Lung (tissue), 12 donors: Measurements from ENCODE around the gene ALDH1A1. TPM values are rescaled to one million over a fixed set of nuclear protein-coding genes. Genes with fewer than 3 reads are reported as not detected.

Experiments
- ATAC-seq: fragments of 200-7000 bp; cut with Tn5 transposase; one replicate; pipeline ENCODE4 v1.9.1; 2020; ENCODE audit warnings: moderate number of reproducible peaks; ENCODE audit not compliant: insufficient read depth, low FRiP score
- DNase-seq, 3 donors: peaks; one replicate each; pipeline ENCODE4 v3.0.0-alpha.2; 2013 to 2017
- H3K27ac ChIP-seq, 2 donors: one replicate each; pipeline ENCODE4 v1.5.1; 2013; ENCODE audit warnings: mild to moderate bottlenecking in 2 of 2, moderate library complexity in 2 of 2, control low read depth in 1 of 2, inconsistent platforms in 1 of 2, low read depth in 1 of 2, low read length in 1 of 2
- H3K27me3 ChIP-seq, 3 donors: one replicate each; pipeline ENCODE4 v1.5.1; 2013; ENCODE audit warnings: low read length in 2 of 3; ENCODE audit not compliant: control insufficient read depth in 3 of 3, insufficient read depth in 3 of 3
- H3K36me3 ChIP-seq, 4 donors: one replicate each; pipeline ENCODE4 v1.5.1; 2013; ENCODE audit warnings: low read length in 4 of 4, mild to moderate bottlenecking in 1 of 4, moderate library complexity in 1 of 4; ENCODE audit not compliant: control insufficient read depth in 4 of 4, insufficient read depth in 4 of 4
- H3K4me1 ChIP-seq, 5 donors: one replicate each; pipeline ENCODE4 v1.5.1; 2013; ENCODE audit warnings: low read length in 5 of 5, mild to moderate bottlenecking in 2 of 5, moderate library complexity in 1 of 5; ENCODE audit not compliant: control insufficient read depth in 5 of 5, insufficient read depth in 5 of 5
- H3K4me3 ChIP-seq: one replicate; pipeline ENCODE4 v1.5.1; 2013; ENCODE audit warnings: mild to moderate bottlenecking, control low read depth, moderate library complexity
- H3K9ac ChIP-seq, 2 donors: one replicate each; pipeline ENCODE4 v1.5.1; 2013; ENCODE audit warnings: low read length in 2 of 2, control low read depth in 1 of 2; ENCODE audit not compliant: insufficient read depth in 1 of 2
- H3K9me3 ChIP-seq, 4 donors: one replicate each; pipeline ENCODE4 v1.5.1; 2013; ENCODE audit warnings: low read length in 3 of 4, mild to moderate bottlenecking in 1 of 4, moderate library complexity in 1 of 4; ENCODE audit not compliant: control insufficient read depth in 4 of 4, insufficient read depth in 3 of 4
- CTCF ChIP-seq: IDR thresholded peaks from 2 replicates; pipeline ENCODE4 v1.5.1; 2012; ENCODE audit warnings: mild to moderate bottlenecking; ENCODE audit errors: control extremely low read depth, extremely low read depth
- WGBS, 2 donors: extraction: QIAGEN DNeasy Blood & Tissue Kit; methylation state at CpG; one replicate each; pipeline ENCODE4 v1.1.7; 2013; 5-methylcytosine and 5-hydroxymethylcytosine counted together
- polyA plus RNA-seq, 2 donors: library from polyadenylated mRNA; stranded (reverse); fragments of 200-250 nt; gene quantifications; one replicate each; pipeline ENCODE4 v1.2.1, GENCODE V29; 2013
- total RNA-seq, 2 donors: library from RNA; depleted of rRNA in 1 of 2; stranded (reverse); fragments of >200 nt in 1 of 2; gene quantifications; one replicate each; pipeline ENCODE4 v1.2.1, GENCODE V29; 2014 to 2021
- donor health status: control.
- donor health status: control.
- donor health status: Bipolar disorder and iron deficiency.
- donor health status: healthy.
- donor health status: DM: yes; HTN: yes; CAD: no.

The ALDH1A1 gene
- total and polyA plus RNA-seq, 4 donors: 31.9 to 168 (median 131) TPM

GRCh38 chr9:72905514-72906480 is 47.1 kb downstream of the ALDH1A1 start:
- no peak overlapping the region for H3K4me3 ChIP-seq
- peaks cover 0 to 1% (median 0%) of the 10 kb centered on the region in 4 donors for H3K36me3 ChIP-seq
- no peaks in the 10 kb centered on the region for H3K9me3 ChIP-seq
- H3K27me3 ChIP-seq: no peaks in the 10 kb centered on the region
- no peak for TF ChIP-seq CTCF
- 74 to 89% methylated on average over 3 of the region's 3 CpGs for WGBS, 2 donors
- ATAC-seq (no peak), DNase-seq (no peak)
- peaks cover 0 to 2% (median 0%) of the 10 kb centered on the region in 5 donors for H3K4me1 ChIP-seq
- H3K9ac ChIP-seq: no peak overlapping the region
- H3K27ac ChIP-seq: no peak overlapping the region

- H3K9me3 ChIP-seq: no peaks in the 10 kb centered on the region
- H3K27me3 ChIP-seq: no peaks in the 10 kb centered on the region
- H3K9ac ChIP-seq: no peak overlapping the region
- 88 to 92% methylated on average over 2 of the region's 2 CpGs for WGBS, 2 donors
- no peak overlapping the region for H3K27ac ChIP-seq
- no peak for ATAC-seq
- DNase-seq: no peak
- H3K4me3 ChIP-seq: no peak overlapping the region
- H3K36me3 ChIP-seq: peaks cover 0 to 1% (median 0%) of the 10 kb centered on the region in 4 donors
- no peak for TF ChIP-seq CTCF
- peaks cover 0 to 2% (median 0%) of the 10 kb centered on the region in 5 donors for H3K4me1 ChIP-seq
Observed at GRCh38 chr9:72904267-72905093, 48.4 kb downstream of the ALDH1A1 start.

- ATAC-seq (no peak), DNase-seq (no peak)
- Histone ChIP-seq H3K36me3 (peaks cover 0 to 1% (median 0%) of the 10 kb centered on the region in 4 donors), H3K4me3 (no peak overlapping the region), H3K9me3 (no peaks in the 10 kb centered on the region), H3K9ac (no peak overlapping the region), H3K4me1 (peaks cover 0 to 2% (median 0%) of the 10 kb centered on the region in 5 donors), H3K27me3 (no peaks in the 10 kb centered on the region), H3K27ac (no peak overlapping the region)
- TF ChIP-seq CTCF: no peak
- WGBS, 2 donors: 91 to 95% methylated on average over 4 of the region's 4 CpGs
Observed at GRCh38 chr9:72903103-72903502, 49.8 kb downstream of the ALDH1A1 start.
